RWPE2 (cell line): ENCODE results near the gene TCEANC.

Experiments
- ATAC-seq: fragments of 200-7000 bp; cut with Tn5 transposase; 3 replicates; pipeline ENCODE4 v1.9.1; 2021; ENCODE audit warnings: low read depth
- DNase-seq: peaks from one replicate; pipeline ENCODE4 v3.0.0-alpha.2; 2020; ENCODE audit warnings: low spot score
- H3K27ac ChIP-seq: fragments of 450-650 bp; 2 replicates; pipeline ENCODE4 v1.5.1; 2017; ENCODE audit warnings: mild to moderate bottlenecking; ENCODE audit not compliant: poor library complexity, severe bottlenecking
- H3K27me3 ChIP-seq: fragments of 250-450 bp; sonication (Bioruptor Pico); 2 replicates; pipeline ENCODE4 v1.5.1; 2021; ENCODE audit warnings: mild to moderate bottlenecking, moderate library complexity; ENCODE audit not compliant: insufficient read depth, poor library complexity, severe bottlenecking
- H3K36me3 ChIP-seq: fragments of 250-450 bp; sonication (Bioruptor Pico); 2 replicates; pipeline ENCODE4 v1.5.1; 2020; ENCODE audit warnings: low read depth, mild to moderate bottlenecking, moderate library complexity
- H3K4me1 ChIP-seq: fragments of 250-450 bp; sonication (Bioruptor Pico); 2 replicates; pipeline ENCODE4 v1.5.1; 2021; ENCODE audit warnings: mild to moderate bottlenecking, moderate library complexity; ENCODE audit not compliant: insufficient read depth, poor library complexity, severe bottlenecking
- H3K4me3 ChIP-seq: fragments of 250-450 bp; sonication (Bioruptor Pico); 2 replicates; pipeline ENCODE4 v1.5.1; 2021; ENCODE audit warnings: mild to moderate bottlenecking, moderate library complexity; ENCODE audit not compliant: severe bottlenecking
- H3K9me3 ChIP-seq: fragments of 250-450 bp; sonication (Bioruptor Pico); 2 replicates; pipeline ENCODE4 v1.5.1; 2021; ENCODE audit warnings: mild to moderate bottlenecking, moderate library complexity; ENCODE audit not compliant: severe bottlenecking
- CTCF ChIP-seq: fragments of 450-650 bp; IDR thresholded peaks from one replicate; pipeline ENCODE4 v1.5.1; 2017; ENCODE audit warnings: mild to moderate bottlenecking, moderate library complexity; ENCODE audit not compliant: poor library complexity, severe bottlenecking

The TCEANC gene

DNA sequence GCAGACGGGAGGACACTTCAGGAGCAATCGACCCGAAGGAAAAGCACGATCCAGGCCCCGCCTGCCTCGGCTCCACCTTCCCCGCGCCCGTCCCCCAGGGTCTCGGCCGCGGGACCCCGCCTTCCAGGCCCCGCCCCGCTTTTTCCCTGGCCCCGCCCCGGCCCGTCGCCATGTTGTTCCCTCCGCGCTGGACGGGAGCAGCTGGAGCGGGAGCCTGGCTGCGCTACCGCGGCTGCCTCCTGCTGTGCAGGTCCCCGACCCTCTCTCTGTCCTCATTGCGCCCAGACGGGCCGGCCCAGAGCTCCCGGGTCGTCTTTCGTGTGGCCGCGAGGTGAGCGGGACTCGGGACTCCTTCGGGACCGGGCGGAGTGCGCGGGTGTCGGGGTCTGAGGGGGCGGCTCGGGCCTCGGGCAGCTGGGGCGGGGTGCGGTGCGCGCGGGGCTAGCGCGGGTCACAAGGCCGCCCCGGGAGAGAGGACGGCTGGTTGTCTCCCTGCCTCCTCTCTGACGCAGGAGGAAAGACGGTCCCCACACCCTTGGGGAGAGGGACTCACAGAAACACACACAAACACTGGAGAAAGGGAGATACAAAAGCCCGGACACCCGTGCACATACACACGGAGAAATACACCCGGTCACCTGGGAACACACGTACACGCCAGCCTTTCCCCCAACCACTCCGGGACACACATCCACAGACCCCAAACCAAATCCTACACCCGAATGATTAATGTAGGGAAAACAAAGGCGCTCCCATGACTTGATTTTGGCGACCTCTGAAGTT is 36.2 kb downstream of the TCEANC start, which contains the start of gene RAB9A:
Gene RAB9A, plus strand, starts transcription at position 171 of the 783 bp plus-strand sequence. CDS start 19,619 bp downstream, outside the sequence.
- Histone ChIP-seq H3K27me3 (no peaks in the 10 kb centered on the region), H3K4me1 (peaks cover 24% of the 10 kb centered on the region), H3K36me3 (no peaks in the 10 kb centered on the region), H3K4me3 (peak within 1 kb of the TSS; percentile 88), H3K9me3 (no peaks in the 10 kb centered on the region), H3K27ac (peak within 1 kb of the TSS; percentile 64)
- peak; percentile 85 for ATAC-seq
- DNase-seq: peak; percentile 62
- TF ChIP-seq CTCF: no peak

DNA sequence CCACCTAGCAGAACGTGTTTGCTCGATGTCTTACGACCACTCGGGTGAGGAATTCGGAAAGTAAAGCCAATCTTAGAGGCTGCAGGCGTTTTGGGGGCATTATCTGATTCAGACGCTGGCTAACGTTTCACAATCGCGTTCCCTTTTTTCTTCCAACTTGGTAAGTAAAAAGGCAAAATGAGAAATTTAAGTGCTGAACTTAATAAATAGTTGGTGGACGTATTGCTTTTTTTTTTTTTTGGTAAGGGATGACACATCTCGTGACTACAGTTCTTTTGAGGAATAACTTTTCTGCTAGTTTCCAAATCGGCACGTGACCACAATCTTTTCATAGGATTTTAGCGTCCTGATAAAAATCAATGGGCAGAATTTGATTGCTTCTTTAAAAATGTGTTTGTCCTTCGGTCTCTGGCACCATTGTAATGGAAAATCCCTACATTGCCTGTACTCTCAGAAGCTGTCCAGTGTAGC is 36.8 kb downstream of the TCEANC start:
- no peak for DNase-seq

GRCh38 chrX:13690836-13691235 is 37.9 kb downstream of the TCEANC start:
- H3K27me3 ChIP-seq: no peaks in the 10 kb centered on the region
- H3K27ac ChIP-seq: no peak overlapping the region
- DNase-seq (no peak), ATAC-seq (no peak)
- no peaks in the 10 kb centered on the region for H3K9me3 ChIP-seq
- no peaks in the 10 kb centered on the region for H3K36me3 ChIP-seq
- no peak overlapping the region for H3K4me3 ChIP-seq
- TF ChIP-seq CTCF: peak; percentile 36
- H3K4me1 ChIP-seq: peaks cover 23% of the 10 kb centered on the region

More for the DNA sequence above, 36.8 kb downstream of the TCEANC start:
- no peak for ATAC-seq
- Histone ChIP-seq H3K4me1 (peaks cover 26% of the 10 kb centered on the region), H3K27ac (peak overlapping the region; percentile 64), H3K9me3 (no peaks in the 10 kb centered on the region), H3K4me3 (peak overlapping the region; percentile 88), H3K36me3 (no peaks in the 10 kb centered on the region), H3K27me3 (no peaks in the 10 kb centered on the region)
- no peak for TF ChIP-seq CTCF

- Histone ChIP-seq H3K4me1 (peaks cover 23% of the 10 kb centered on the region), H3K27me3 (no peaks in the 10 kb centered on the region), H3K4me3 (no peak overlapping the region), H3K9me3 (no peaks in the 10 kb centered on the region), H3K36me3 (no peaks in the 10 kb centered on the region), H3K27ac (no peak overlapping the region)
- DNase-seq (no peak), ATAC-seq (no peak)
- TF ChIP-seq CTCF: no peak
These were observed 39.0 kb downstream of the TCEANC start for GRCh38 chrX:13691841-13692371.
